ENCODE data around the gene CDK14. TPM values are rescaled to one million over a fixed set of nuclear protein-coding genes. Genes with fewer than 3 reads are reported as not detected.

CDK14 gene
- total and polyA plus RNA-seq, 9 donors = 12.6 to 54.1 (median 43.8) TPM

DNA sequence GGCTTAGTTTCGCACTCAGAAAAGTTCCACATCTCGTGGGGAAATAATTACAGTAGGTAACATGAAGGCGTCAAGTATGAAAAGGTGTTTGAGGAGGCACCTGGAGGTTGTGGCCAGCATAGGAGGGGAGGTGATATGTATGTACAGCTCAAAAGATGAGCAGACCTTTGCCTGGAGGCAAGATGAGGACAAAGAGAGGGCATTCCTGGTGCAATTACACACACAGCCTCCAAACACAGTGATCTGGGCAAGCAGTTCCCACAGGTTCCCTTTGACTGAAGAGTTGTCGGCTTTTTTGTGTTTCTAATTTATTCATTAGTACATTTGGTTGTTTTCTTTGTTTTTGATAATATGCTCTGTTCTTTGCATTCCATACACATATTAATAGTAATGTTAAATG is 46.9 kb downstream of the CDK14 start:
- H3K4me3 ChIP-seq = no peak overlapping the region
- DNase-seq = no peak
- no peaks in the 10 kb centered on the region for H3K9me3 ChIP-seq
- no peaks in the 10 kb centered on the region for H3K4me1 ChIP-seq (ENCODE audit: insufficient read depth)
- TF ChIP-seq POLR2A (IDR thresholded peaks at IDR 0.05) (no peak), EP300 (IDR thresholded peaks at IDR 0.05) (no peak)
- TF ChIP-seq, protein P1, sequence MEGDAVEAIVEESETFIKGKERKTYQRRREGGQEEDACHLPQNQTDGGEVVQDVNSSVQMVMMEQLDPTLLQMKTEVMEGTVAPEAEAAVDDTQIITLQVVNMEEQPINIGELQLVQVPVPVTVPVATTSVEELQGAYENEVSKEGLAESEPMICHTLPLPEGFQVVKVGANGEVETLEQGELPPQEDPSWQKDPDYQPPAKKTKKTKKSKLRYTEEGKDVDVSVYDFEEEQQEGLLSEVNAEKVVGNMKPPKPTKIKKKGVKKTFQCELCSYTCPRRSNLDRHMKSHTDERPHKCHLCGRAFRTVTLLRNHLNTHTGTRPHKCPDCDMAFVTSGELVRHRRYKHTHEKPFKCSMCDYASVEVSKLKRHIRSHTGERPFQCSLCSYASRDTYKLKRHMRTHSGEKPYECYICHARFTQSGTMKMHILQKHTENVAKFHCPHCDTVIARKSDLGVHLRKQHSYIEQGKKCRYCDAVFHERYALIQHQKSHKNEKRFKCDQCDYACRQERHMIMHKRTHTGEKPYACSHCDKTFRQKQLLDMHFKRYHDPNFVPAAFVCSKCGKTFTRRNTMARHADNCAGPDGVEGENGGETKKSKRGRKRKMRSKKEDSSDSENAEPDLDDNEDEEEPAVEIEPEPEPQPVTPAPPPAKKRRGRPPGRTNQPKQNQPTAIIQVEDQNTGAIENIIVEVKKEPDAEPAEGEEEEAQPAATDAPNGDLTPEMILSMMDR (IDR thresholded peaks at IDR 0.05) = no peak
- H3K27ac ChIP-seq = no peak overlapping the region
- intact Hi-C loops (cut with DNase I) = no loop called here
- no peaks in the 10 kb centered on the region for H3K36me3 ChIP-seq
- no peaks in the 10 kb centered on the region for H3K27me3 ChIP-seq
- 77 to 88% (median 83%) methylated on average over 4 of the region's 4 CpGs for WGBS, 3 donors

DNA sequence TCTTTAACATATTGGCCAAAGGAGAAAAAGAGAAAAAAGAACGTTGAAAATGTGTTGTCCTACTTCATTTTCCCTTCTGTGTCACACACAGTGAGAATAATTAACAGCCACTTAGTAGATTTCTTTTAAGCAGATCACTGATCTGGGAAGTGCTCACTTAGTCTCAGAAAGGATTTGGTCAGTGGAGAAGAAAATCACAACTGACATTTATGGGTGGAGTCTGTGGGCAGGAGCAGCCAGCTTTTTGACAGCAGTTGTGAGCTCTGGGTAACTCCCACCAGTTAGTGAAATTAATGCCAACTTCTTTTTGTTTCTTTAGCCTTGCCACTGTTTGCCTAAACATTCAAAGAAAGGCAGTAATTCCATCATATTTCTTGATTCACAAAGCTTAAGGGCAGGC is 49.7 kb downstream of the CDK14 start:
- Histone ChIP-seq H3K27ac (no peak overlapping the region), H3K4me1 (ENCODE audit: insufficient read depth) (peaks cover 3% of the 10 kb centered on the region), H3K9me3 (no peaks in the 10 kb centered on the region), H3K36me3 (no peaks in the 10 kb centered on the region), H3K4me3 (no peak overlapping the region), H3K27me3 (no peaks in the 10 kb centered on the region)
- no peak for DNase-seq
- 38 to 52% (median 48%) methylated on average over 1 of the region's 1 CpG for WGBS, 3 donors
- TF ChIP-seq, protein P1 (IDR thresholded peaks at IDR 0.05) = no peak
- TF ChIP-seq POLR2A (IDR thresholded peaks at IDR 0.05) = no peak
- TF ChIP-seq EP300 (IDR thresholded peaks at IDR 0.05) = no peak
- intact Hi-C loops (cut with DNase I) = no loop called here

DNA sequence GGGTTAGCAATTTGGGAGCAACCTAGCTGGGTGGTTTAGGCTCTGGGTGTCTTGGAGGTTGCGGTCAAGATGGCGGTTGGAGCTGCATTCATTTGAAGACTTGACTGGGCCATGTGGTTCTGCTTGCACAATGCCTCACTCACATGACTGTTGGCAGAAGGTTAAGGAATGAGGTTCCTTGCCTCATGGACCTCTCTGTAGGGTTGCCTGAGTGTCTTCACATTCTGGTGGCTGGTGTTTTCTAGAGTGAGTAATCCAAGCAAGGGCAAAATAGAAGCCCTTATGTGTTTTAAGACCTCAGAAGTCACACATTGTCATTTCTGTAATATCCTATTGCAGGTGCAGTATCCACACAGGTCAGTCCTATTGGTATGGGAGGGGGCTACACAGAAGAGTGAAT is 52.0 kb downstream of the CDK14 start:
- H3K27ac ChIP-seq = no peak overlapping the region
- no peak for DNase-seq
- TF ChIP-seq, protein P1 (IDR thresholded peaks at IDR 0.05) = no peak
- TF ChIP-seq POLR2A (IDR thresholded peaks at IDR 0.05) (no peak), EP300 (IDR thresholded peaks at IDR 0.05) (no peak)

DNA sequence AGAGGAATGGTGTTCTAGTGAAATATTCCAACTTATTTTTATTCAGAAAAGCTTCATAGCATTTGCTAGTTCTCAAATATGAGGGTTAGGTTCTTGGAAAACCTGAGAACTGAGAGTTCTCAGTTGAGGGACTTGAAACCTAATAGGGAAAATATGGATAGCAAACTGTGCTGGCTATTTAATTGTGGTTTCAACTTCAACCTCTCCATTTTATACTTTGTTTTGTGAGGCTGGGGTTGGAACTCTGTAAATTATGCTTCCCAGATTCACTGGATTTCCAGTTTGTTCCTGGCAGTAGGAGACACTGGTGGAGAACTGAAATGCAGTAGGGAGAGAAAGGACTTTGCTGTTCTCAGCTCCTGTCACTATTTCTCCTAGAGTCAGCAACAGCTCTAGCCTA is 52.7 kb downstream of the CDK14 start:
- no peak for DNase-seq
- Histone ChIP-seq H3K27me3 (no peaks in the 10 kb centered on the region), H3K27ac (no peak overlapping the region), H3K36me3 (no peaks in the 10 kb centered on the region), H3K4me3 (no peak overlapping the region), H3K9me3 (no peaks in the 10 kb centered on the region), H3K4me1 (ENCODE audit: insufficient read depth) (peaks cover 3% of the 10 kb centered on the region)
- TF ChIP-seq, protein P1 (IDR thresholded peaks at IDR 0.05) = no peak
- no peak for TF ChIP-seq POLR2A (IDR thresholded peaks at IDR 0.05)
- TF ChIP-seq EP300 (IDR thresholded peaks at IDR 0.05) = no peak
- intact Hi-C loops (cut with DNase I) = no loop called here

More for the DNA sequence above, 52.0 kb downstream of the CDK14 start:
- Histone ChIP-seq H3K9me3 (no peaks in the 10 kb centered on the region), H3K27me3 (no peaks in the 10 kb centered on the region), H3K4me1 (ENCODE audit: insufficient read depth) (peaks cover 3% of the 10 kb centered on the region), H3K4me3 (no peak overlapping the region), H3K36me3 (no peaks in the 10 kb centered on the region)
- intact Hi-C loops (cut with DNase I) = no loop called here
- 97 to 100% (median 98%) methylated on average over 2 of the region's 2 CpGs for WGBS, 3 donors

Measured in ovary (tissue), 9 donors.